Endothelial cell of umbilical vein (primary cell): ENCODE data around the gene SFSWAP.

Source experiments
- CTCF ChIP-seq, 2 donors: IDR thresholded peaks; 1 replicate in 1 of 2; 2 replicates in 1 of 2; pipeline ENCODE4 v1.5.1; 2011; ENCODE audit warnings: low read length in 2 of 2, mild to moderate bottlenecking in 2 of 2, moderate library complexity in 2 of 2, control low read depth in 1 of 2, inconsistent platforms in 1 of 2, low read depth in 1 of 2; ENCODE audit not compliant: insufficient read depth in 1 of 2; ENCODE audit errors: extremely low read depth in 1 of 2
- EZH2 ChIP-seq: IDR thresholded peaks from 2 replicates; pipeline ENCODE4 v1.6.1; 2012; ENCODE audit warnings: borderline replicate concordance, low read depth, mild to moderate bottlenecking, moderate library complexity, low read length, inconsistent platforms; ENCODE audit not compliant: severe bottlenecking
- FOS ChIP-seq: IDR thresholded peaks from 2 replicates; pipeline ENCODE4 v1.6.1; 2011; ENCODE audit warnings: mild to moderate bottlenecking, low read length, moderate library complexity, borderline replicate concordance; ENCODE audit not compliant: insufficient read depth
- GATA2 ChIP-seq: IDR thresholded peaks from 2 replicates; pipeline ENCODE4 v1.7.0; 2011; ENCODE audit warnings: low read depth, mild to moderate bottlenecking, moderate library complexity, mixed read lengths, low read length; ENCODE audit not compliant: insufficient read length, insufficient read depth
- JUN ChIP-seq: IDR thresholded peaks from 2 replicates; pipeline ENCODE4 v1.6.1; 2011; ENCODE audit warnings: borderline replicate concordance, low read depth; ENCODE audit not compliant: insufficient read length, insufficient read depth
- MAX ChIP-seq: IDR thresholded peaks from 2 replicates; pipeline ENCODE4 v1.6.1; 2011; ENCODE audit not compliant: insufficient read depth, insufficient read length
- MYC ChIP-seq: IDR thresholded peaks from one replicate; pipeline ENCODE4 v1.6.1; 2011; ENCODE audit warnings: mild to moderate bottlenecking, low read depth, low read length
- POLR2A ChIP-seq: IDR thresholded peaks from 2 replicates; pipeline ENCODE4 v1.6.1; 2012; ENCODE audit warnings: low read depth, mild to moderate bottlenecking, control low read depth, low read length
- POLR2AphosphoS5 ChIP-seq: IDR thresholded peaks from 2 replicates; pipeline ENCODE4 v1.6.1; 2012; ENCODE audit warnings: low read depth, mild to moderate bottlenecking, control low read depth, low read length, moderate library complexity; ENCODE audit not compliant: insufficient read depth

GRCh38 chr12:131735476-131736445 is 24.9 kb downstream of the SFSWAP start:
- TF ChIP-seq POLR2A (no peak), MAX (no peak), CTCF (IDR thresholded peaks at IDR 0.05; ENCODE audit: extremely low read depth in 1 of 2, insufficient read depth in 1 of 2, low read depth in 1 of 2, low read length in 2 of 2) (no peak), EZH2 (no peak), POLR2AphosphoS5 (no peak), MYC (no peak), JUN (no peak), FOS (no peak), GATA2 (no peak)
